K562 (cell line): ENCODE measurements around the gene SYT7. TPM values are rescaled to one million over a fixed set of nuclear protein-coding genes. Genes with fewer than 3 reads are reported as not detected.

Experiments
- BCL6 ChIP-seq: fragments of 250-450 bp; sonication (Bioruptor Pico); IDR thresholded peaks from 2 replicates; pipeline ENCODE4 v1.4.0; 2020
- C11orf30 ChIP-seq: fragments of 450-650 bp; IDR thresholded peaks from 2 replicates; pipeline ENCODE4 v1.6.1; 2016; ENCODE audit warnings: low read depth, mild to moderate bottlenecking
- ELF2 ChIP-seq: fragments of 250-450 bp; sonication (Bioruptor Pico); IDR thresholded peaks from 2 replicates; pipeline ENCODE4 v1.5.0; 2021; ENCODE audit warnings: mild to moderate bottlenecking
- ESRRA ChIP-seq: fragments of 450-650 bp; IDR thresholded peaks from 2 replicates; pipeline ENCODE4 v1.6.1; 2014; ENCODE audit warnings: low read depth, mild to moderate bottlenecking, moderate library complexity, borderline replicate concordance
- FOXA3 ChIP-seq, 2 experiments: fragments of 450-650 bp in 1 of 2; sonication (generic) in 1 of 2; formaldehyde crosslinking; IDR thresholded peaks in 1 of 2; conservative IDR thresholded peaks in 1 of 2; 2 replicates each; pipeline versions ENCODE4 v1.4.0 to v1.8.0; 2020 to 2022; ENCODE audit warnings: mild to moderate bottlenecking in 2 of 2, missing genetic modification reagents in 1 of 2
- HMBOX1 ChIP-seq: sonication (generic); IDR thresholded peaks from 2 replicates; pipeline ENCODE4 v1.6.1; 2016
- MECOM ChIP-seq: fragments of 250-450 bp; sonication (Bioruptor Pico); IDR thresholded peaks from 2 replicates; pipeline ENCODE4 v1.8.0; 2022; ENCODE audit warnings: inconsistent platforms
- MLLT1 ChIP-seq, 2 experiments: fragments of 450-650 bp; IDR thresholded peaks; 2 replicates each; pipeline ENCODE4 v1.6.1; 2016
- MYC ChIP-seq, 2 experiments: fragments of 250-450 bp in 1 of 2; sonication (Bioruptor Pico) in 1 of 2; IDR thresholded peaks; 2 replicates each; pipeline versions ENCODE4 v1.5.1 to v1.6.1; 2012 to 2021; ENCODE audit warnings: low read depth in 2 of 2, borderline replicate concordance in 1 of 2, improper control_type of control experiment in 1 of 2, low read length in 1 of 2, mild to moderate bottlenecking in 1 of 2, moderate library complexity in 1 of 2
- MYNN ChIP-seq, 2 experiments: sonication (generic); formaldehyde crosslinking in 1 of 2; IDR thresholded peaks; 2 replicates each; pipeline versions ENCODE4 v1.5.0 to v1.6.1; 2016 to 2020; ENCODE audit warnings: antibody characterized with exemption in 1 of 2, missing genetic modification reagents in 1 of 2
- POLR2B ChIP-seq: fragments of 450-650 bp; IDR thresholded peaks from 2 replicates; pipeline ENCODE4 v1.6.1; 2018; ENCODE audit warnings: low read depth; ENCODE audit not compliant: partially characterized antibody
- RB1 ChIP-seq: fragments of 450-650 bp; IDR thresholded peaks from 2 replicates; pipeline ENCODE4 v1.6.1; 2017; ENCODE audit warnings: low read depth, mild to moderate bottlenecking
- RFX1 ChIP-seq: fragments of 450-650 bp; IDR thresholded peaks from 2 replicates; pipeline ENCODE4 v1.6.1; 2016; ENCODE audit warnings: mild to moderate bottlenecking, moderate library complexity
- RNF2 ChIP-seq: sonication (generic); IDR thresholded peaks from 2 replicates; pipeline ENCODE4 v1.6.1; 2016
- SAP30 ChIP-seq: fragments of 200-600 bp; sonication (generic); IDR thresholded peaks from 2 replicates; pipeline ENCODE4 v1.6.1; 2012; ENCODE audit warnings: borderline replicate concordance, low read depth, mild to moderate bottlenecking, moderate library complexity, low read length, control low read depth, inconsistent platforms; ENCODE audit not compliant: insufficient read depth, poor library complexity, severe bottlenecking
- SETDB1 ChIP-seq: IDR thresholded peaks from one replicate; pipeline ENCODE4 v1.6.1; 2012; ENCODE audit warnings: low read length, control low read depth, inconsistent platforms
- TAF15 ChIP-seq: fragments of 200-400 bp; formaldehyde crosslinking; IDR thresholded peaks from 2 replicates; pipeline ENCODE4 v1.6.1; 2017; ENCODE audit warnings: mild to moderate bottlenecking, low read depth, low read length, moderate library complexity
- TSHZ1 ChIP-seq: fragments of 250-450 bp; sonication (Bioruptor Pico); IDR thresholded peaks from 2 replicates; pipeline ENCODE4 v1.4.0; 2020; ENCODE audit warnings: mild to moderate bottlenecking, moderate library complexity
- ZBTB8A ChIP-seq: fragments of 450-650 bp; IDR thresholded peaks from 2 replicates; pipeline ENCODE4 v1.6.1; 2018; ENCODE audit warnings: mild to moderate bottlenecking, moderate library complexity; ENCODE audit not compliant: partially characterized antibody
- ZNF133 ChIP-seq: fragments of 250-450 bp; sonication (Bioruptor Pico); IDR thresholded peaks from 2 replicates; pipeline ENCODE4 v1.4.0; 2020; ENCODE audit warnings: mild to moderate bottlenecking
- ZNF165 ChIP-seq: fragments of 250-450 bp; sonication (Bioruptor Pico); IDR thresholded peaks from 2 replicates; pipeline ENCODE4 v1.4.0; 2020; ENCODE audit warnings: borderline replicate concordance
- ZNF23 ChIP-seq: fragments of 250-450 bp; sonication (Bioruptor Pico); IDR thresholded peaks from 2 replicates; pipeline ENCODE4 v1.4.0; 2020; ENCODE audit warnings: mild to moderate bottlenecking
- ZNF41 ChIP-seq: fragments of 250-450 bp; sonication (Bioruptor Pico); conservative IDR thresholded peaks from 2 replicates; pipeline ENCODE4 v1.4.0; 2020; ENCODE audit warnings: mild to moderate bottlenecking
- polyA plus RNA-seq, 8 experiments: library from polyadenylated mRNA; depleted of rRNA in 4 of 8; stranded (reverse) in 5 of 8; unstranded in 3 of 8; fragments of >200 nt; fragmentation: Nextera tagmentation in 2 of 8; fragmentation: Illumina TruSeq in 1 of 8; extraction: Ambion mirVana in 2 of 8; extraction: Trizol in 1 of 8; gene quantifications; 2 replicates each; pipeline versions ENCODE4 v1.2.1 to v1.2.3, GENCODE V29; 2011 to 2014; ENCODE audit warnings: inconsistent platforms in 1 of 8, missing spikeins in 1 of 8
- total RNA-seq, 7 experiments: library from RNA; depleted of rRNA in 6 of 7; stranded (reverse); fragments of >200 nt in 6 of 7; fragmentation: Illumina TruSeq in 2 of 7; extraction: Trizol in 2 of 7; gene quantifications; 2 replicates each; pipeline versions ENCODE4 v1.2.1 to v1.2.3, GENCODE V29; 2011 to 2021; ENCODE audit warnings: low replicate concordance in 1 of 7

SYT7 gene
- total and polyA plus RNA-seq, 9 of the 15 experiments (the other 6 are each of a cell fraction or from before 2014, with no cell fraction given), result 0.01 to 0.51 (median 0.16) TPM; not detected in 1

GRCh38 chr11:61567286-61568061, 13.4 kb downstream of the SYT7 start (continued):
- TF ChIP-seq FOXA3 (CRISPR knock-in tag; conservative IDR thresholded peaks at IDR 0.05 in 1 of 2, IDR thresholded peaks at IDR 0.05 in 1 of 2) (peak in 1 of 2 experiments; percentile 94; a peak in 2 of 4 replicates), SAP30 (peak; percentile 100), RB1 (peak; percentile 73), TSHZ1 (CRISPR knock-in tag) (0 out of 2 replicates have a peak, but pooled peaks have one; percentile 62), ZNF23 (CRISPR knock-in tag) (0 out of 2 replicates have a peak, but pooled peaks have one; percentile 22), MECOM (peak; percentile 88), TAF15 (no peak), C11orf30 (no peak), HMBOX1 (no peak), MLLT1 (IDR thresholded peaks at IDR 0.05) (no peak), ESRRA (no peak), BCL6 (peak; percentile 86), MYNN (IDR thresholded peaks at IDR 0.05) (peak; percentile 66; the same call in 1 of the 2 replicates), MYNN (CRISPR knock-in tag; IDR thresholded peaks at IDR 0.05) (peak; percentile 94), SETDB1 (no peak), ZNF41 (0 out of 2 replicates have a peak, but pooled peaks have one; percentile 58), RFX1 (no peak), ELF2 (no peak), ZNF165 (CRISPR knock-in tag) (peak; percentile 86), MYC (IDR thresholded peaks at IDR 0.05; ENCODE audit: low read depth, low read length) (peak; percentile 91), MYC (CRISPR knock-in tag; IDR thresholded peaks at IDR 0.05; ENCODE audit: borderline replicate concordance, low read depth) (no peak; the same call in 1 of the 2 replicates), POLR2B (no peak), RNF2 (no peak), ZBTB8A (no peak), ZNF133 (no peak)
